Measurements from ENCODE around the gene TPD52L2. TPM values are rescaled to one million over a fixed set of nuclear protein-coding genes. Genes with fewer than 3 reads are reported as not detected.

TPD52L2 gene
- total RNA-seq, 4 donors from 2014 or later, result 57.7 to 92.4 (median 59.8) TPM

DNA sequence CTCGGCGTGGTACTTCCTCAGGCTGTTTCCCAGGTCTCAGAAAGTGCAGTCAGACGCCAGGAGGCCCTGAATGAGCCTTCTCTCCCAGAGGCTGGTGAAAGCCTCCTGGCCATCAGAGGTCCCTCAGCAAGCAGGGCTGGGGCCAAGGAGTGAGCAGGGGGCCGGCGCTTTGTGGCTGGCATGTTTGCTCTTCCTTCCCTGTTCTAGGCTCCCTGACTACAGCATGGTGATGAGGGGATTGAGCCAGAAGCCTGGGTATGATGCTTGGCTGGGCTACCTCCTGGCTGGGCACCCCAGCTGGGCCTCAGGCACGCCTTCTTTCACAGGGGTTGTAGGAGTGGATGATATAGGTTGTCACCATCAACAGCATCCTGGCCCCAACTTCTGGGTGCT lies 18.1 kb downstream of the TPD52L2 start:
- DNase-seq (no peak), ATAC-seq (no peak)
- intact Hi-C loops (cut with DNase I; ENCODE audit: low total_unique reads) (no loop called here), in situ Hi-C loops (cut with MboI; ENCODE audit: low sequenced_read_pairs in 4 of 4) (no loop called here)
- Histone ChIP-seq H3K9me3 (no peaks in the 10 kb centered on the region), H3K27ac (peak overlapping the region in 2 of 4 donors; percentile 73 to 82), H3K27me3 (no peaks in the 10 kb centered on the region), H3K4me1 (peaks cover 19 to 30% of the 10 kb centered on the region in 2 donors), H3K36me3 (peaks cover 0 to 32% of the 10 kb centered on the region in 2 donors), H3K4me3 (no peak overlapping the region)
- TF ChIP-seq, protein P1, sequence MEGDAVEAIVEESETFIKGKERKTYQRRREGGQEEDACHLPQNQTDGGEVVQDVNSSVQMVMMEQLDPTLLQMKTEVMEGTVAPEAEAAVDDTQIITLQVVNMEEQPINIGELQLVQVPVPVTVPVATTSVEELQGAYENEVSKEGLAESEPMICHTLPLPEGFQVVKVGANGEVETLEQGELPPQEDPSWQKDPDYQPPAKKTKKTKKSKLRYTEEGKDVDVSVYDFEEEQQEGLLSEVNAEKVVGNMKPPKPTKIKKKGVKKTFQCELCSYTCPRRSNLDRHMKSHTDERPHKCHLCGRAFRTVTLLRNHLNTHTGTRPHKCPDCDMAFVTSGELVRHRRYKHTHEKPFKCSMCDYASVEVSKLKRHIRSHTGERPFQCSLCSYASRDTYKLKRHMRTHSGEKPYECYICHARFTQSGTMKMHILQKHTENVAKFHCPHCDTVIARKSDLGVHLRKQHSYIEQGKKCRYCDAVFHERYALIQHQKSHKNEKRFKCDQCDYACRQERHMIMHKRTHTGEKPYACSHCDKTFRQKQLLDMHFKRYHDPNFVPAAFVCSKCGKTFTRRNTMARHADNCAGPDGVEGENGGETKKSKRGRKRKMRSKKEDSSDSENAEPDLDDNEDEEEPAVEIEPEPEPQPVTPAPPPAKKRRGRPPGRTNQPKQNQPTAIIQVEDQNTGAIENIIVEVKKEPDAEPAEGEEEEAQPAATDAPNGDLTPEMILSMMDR (IDR thresholded peaks at IDR 0.05 in 4 of 5, conservative IDR thresholded peaks at IDR 0.05 in 1 of 5), result no peak
- no peak for TF ChIP-seq POLR2A (IDR thresholded peaks at IDR 0.05)

DNA sequence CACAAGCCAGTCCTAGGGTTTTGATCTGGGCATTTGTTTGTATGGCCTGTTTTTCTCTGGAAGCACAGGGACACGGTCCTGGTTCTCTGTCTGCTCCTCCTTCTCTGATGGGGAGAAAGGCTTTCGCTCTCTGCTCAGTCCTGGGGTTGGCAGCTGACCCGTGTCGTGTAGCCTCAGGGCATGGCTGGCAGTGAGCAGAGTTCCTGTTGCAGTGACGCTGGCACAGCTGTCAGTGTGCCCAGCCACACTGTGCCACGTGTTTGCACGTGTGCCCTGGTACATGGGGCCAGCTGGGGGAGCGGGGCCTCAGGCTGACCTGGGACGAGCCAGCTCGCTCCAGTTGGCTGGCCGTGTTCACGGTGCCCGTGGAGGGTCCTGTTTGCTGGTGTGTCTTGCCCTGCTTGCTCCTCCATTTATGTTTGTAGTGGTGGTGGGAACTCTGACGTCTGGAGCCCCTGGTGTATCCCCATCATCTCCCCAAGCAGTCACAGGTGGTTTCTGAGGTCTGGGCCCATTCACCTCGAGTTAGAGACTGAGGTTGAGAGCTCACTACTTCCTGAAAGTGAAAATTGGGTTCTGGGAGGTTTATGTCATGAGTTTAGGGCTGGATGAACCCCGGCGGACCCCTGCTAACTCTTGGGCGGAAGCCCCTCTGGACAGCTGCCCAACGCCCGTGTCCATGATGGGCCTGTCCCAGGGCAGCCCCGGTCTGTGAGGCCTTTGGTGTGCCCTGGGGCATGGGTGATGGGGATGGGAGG lies 19.6 kb downstream of the TPD52L2 start:
- ATAC-seq (peak; percentile 92 to 95), DNase-seq (peak; percentile 76 to 87)
- TF ChIP-seq POLR2A (IDR thresholded peaks at IDR 0.05), result peak; percentile 61 to 62
- TF ChIP-seq, protein P1 (IDR thresholded peaks at IDR 0.05 in 4 of 5, conservative IDR thresholded peaks at IDR 0.05 in 1 of 5), result no peak
- Histone ChIP-seq H3K27ac (peak overlapping the region; percentile 73 to 82 (median 76)), H3K4me1 (peaks cover 9 to 21% of the 10 kb centered on the region in 2 donors), H3K4me3 (no peak overlapping the region), H3K27me3 (no peaks in the 10 kb centered on the region), H3K36me3 (peaks cover 0 to 39% of the 10 kb centered on the region in 2 donors), H3K9me3 (no peaks in the 10 kb centered on the region)
- intact Hi-C loops (cut with DNase I; ENCODE audit: low total_unique reads), result no loop called here
- in situ Hi-C loops (cut with MboI; ENCODE audit: low sequenced_read_pairs in 4 of 4), result no loop called here

DNA sequence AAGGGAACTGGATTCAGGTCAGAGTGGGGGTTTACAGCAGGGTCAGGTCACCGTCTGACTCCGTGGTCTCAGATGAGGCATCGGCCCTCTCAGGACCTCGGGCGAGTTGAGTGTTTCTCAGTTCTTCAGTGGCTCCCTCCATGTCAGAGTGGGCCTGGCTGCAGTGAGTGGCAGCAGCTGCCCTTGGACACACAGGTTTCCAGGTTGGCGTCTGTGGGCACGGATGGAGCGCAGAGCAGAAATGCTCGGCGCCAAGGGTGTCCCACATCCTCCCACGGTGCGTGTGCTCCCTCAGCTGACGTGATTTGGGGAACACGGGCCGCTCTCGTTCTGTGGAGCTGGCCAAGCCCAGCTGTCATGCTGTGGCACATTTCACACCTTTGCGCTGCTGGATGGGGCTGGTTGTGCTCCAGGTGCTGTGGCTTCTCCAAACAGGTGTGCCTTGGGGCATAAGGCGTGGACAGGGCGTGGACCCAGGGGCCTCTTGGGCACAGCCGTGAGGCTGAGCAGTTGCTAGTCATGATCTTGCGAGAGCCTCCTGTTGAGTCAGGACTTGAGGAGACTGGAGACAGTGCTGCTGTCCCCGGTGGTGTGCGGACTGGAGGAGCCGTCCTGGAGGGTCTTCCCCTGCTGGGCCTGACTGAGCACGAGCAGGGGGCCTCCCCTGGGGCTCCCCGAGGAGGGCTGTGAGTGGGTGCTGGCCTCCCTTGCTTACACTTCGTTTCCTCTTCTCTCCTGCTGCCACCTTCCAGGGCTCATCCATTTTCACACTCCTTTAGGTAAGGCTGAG lies 20.4 kb downstream of the TPD52L2 start:
- intact Hi-C loops (cut with DNase I; ENCODE audit: low total_unique reads), result no loop called here
- peak in 1 of 2 donors; percentile 4 for ATAC-seq
- in situ Hi-C loops (cut with MboI; ENCODE audit: low sequenced_read_pairs in 4 of 4), result no loop called here

DNA sequence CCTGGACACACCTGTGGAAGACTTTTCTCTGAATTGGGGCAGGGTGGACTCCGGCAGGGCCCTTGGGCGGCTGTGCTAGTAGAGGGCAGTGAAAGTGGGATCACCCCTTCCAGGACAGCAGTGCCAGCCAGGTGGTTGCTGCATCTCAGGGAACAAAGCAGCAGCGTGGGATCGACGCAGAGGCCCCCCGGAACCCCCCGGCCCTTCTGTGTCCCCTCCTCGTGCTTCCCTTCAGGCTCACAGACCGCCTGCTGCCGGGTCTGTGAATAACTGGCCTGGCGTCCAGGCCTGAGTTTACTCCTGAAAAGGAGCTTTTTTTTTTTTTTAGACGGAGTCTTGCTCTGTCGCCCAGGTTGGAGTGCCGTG lies 21.0 kb downstream of the TPD52L2 start:
- intact Hi-C loops (cut with DNase I; ENCODE audit: low total_unique reads), result no loop called here
- H3K4me1 ChIP-seq, result peaks cover 9 to 21% of the 10 kb centered on the region in 2 donors
- in situ Hi-C loops (cut with MboI; ENCODE audit: low sequenced_read_pairs in 4 of 4), result no loop called here

More for the DNA sequence above, 20.4 kb downstream of the TPD52L2 start:
- no peaks in the 10 kb centered on the region for H3K27me3 ChIP-seq
- peaks cover 0 to 47% of the 10 kb centered on the region in 2 donors for H3K36me3 ChIP-seq
- no peak for TF ChIP-seq POLR2A (IDR thresholded peaks at IDR 0.05)
- TF ChIP-seq, protein P1 (IDR thresholded peaks at IDR 0.05 in 4 of 5, conservative IDR thresholded peaks at IDR 0.05 in 1 of 5), result no peak
- H3K4me3 ChIP-seq, result no peak overlapping the region
- DNase-seq, result no peak
- H3K27ac ChIP-seq, result peak overlapping the region; percentile 73 to 82 (median 76)
- H3K9me3 ChIP-seq, result no peaks in the 10 kb centered on the region
- peaks cover 9 to 21% of the 10 kb centered on the region in 2 donors for H3K4me1 ChIP-seq

More for the DNA sequence above, 21.0 kb downstream of the TPD52L2 start:
- Histone ChIP-seq H3K27me3 (no peaks in the 10 kb centered on the region), H3K4me3 (no peak overlapping the region), H3K27ac (peak overlapping the region in 2 of 4 donors; percentile 73 to 82), H3K36me3 (peaks cover 0 to 52% of the 10 kb centered on the region in 2 donors), H3K9me3 (no peaks in the 10 kb centered on the region)
- DNase-seq (no peak), ATAC-seq (no peak)
- no peak for TF ChIP-seq POLR2A (IDR thresholded peaks at IDR 0.05)
- TF ChIP-seq, protein P1 (IDR thresholded peaks at IDR 0.05 in 4 of 5, conservative IDR thresholded peaks at IDR 0.05 in 1 of 5), result no peak

Measured in gastrocnemius medialis (tissue), 4 donors.